NCI-H2107 treated with DMSO at 0.1 percent for 48 hours (cell line): Measurements from ENCODE around the gene STAM.

Source experiments
- DNase-seq: peaks from one replicate; lab custom pipeline; 2025; ENCODE audit not compliant: unreplicated experiment; lab: John Stamatoyannopoulos, UW

STAM gene

DNA sequence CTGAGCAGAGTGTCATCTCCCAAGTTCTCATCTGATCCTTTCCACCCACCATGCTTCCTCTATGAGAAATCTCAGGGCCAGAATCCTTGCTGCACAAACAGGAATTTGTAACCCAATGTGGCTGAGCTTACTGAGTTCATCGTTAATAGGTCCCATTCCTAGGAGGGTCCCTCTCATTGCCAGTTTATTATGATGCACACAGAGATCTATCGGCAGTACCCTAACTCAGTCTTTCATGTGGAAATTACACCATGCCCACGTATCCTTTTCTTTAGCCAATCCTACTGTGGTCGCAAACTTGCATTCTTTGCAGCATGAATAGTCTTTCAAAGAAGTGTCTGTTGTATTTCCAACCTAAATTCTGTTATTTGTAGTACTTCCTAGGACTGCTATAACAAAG, 120.2 kb downstream of the STAM start:
- no peak for DNase-seq

GRCh38 chr10:17765602-17766001, 121.7 kb downstream of the STAM start:
- no peak for DNase-seq
